ENCODE measurements around the gene ILRUN.

- TF ChIP-seq CTCF (IDR thresholded peaks at IDR 0.05) (no peak), POLR2A (IDR thresholded peaks at IDR 0.05) (no peak)
Observed at GRCh38 chr6:34688956-34689355, 7.6 kb downstream of the ILRUN start.

All from testis (tissue), 2 donors.